Putamen (tissue), 1 donor: ENCODE measurements around the gene STEAP1B.
"Not testable (repeated sequence)": the region's sequence is repeated elsewhere in the genome, so short reads cannot be mapped to it uniquely, and the experiment has no call there.

Source experiments
- DNase-seq: peaks from one replicate; pipeline ENCODE4 v3.0.0-alpha.2; 2016; ENCODE audit warnings: low spot score

The STEAP1B gene

DNA sequence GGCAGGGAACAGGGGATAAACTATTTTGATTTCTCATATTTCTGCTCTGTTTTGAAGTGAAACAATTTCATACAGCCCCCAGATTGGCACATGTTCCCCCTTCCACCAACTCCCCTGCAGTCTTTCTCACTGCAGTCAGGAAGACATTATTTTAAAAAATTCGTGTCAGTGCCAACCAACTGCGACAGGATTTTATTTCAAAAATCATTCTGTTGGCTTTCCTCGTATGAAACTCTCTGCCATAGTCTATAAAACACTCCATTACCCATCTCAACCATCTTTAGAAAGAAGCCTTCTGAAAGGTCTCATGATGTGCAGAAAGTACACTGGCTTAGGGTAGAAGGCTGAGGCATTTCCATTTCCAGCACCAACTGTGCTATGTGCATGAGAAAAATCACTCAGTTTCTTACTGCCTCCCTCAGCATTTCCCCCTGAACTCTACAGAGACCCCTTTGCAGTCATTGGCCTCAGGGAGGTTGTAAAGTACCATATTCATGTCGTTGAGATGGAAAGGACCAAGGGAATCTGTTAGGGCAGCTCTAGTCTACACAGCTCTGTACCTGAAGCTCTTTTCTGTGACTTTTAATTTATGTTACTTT lies 46.9 kb downstream of the STEAP1B start:
- peak; percentile 37 for DNase-seq

DNA sequence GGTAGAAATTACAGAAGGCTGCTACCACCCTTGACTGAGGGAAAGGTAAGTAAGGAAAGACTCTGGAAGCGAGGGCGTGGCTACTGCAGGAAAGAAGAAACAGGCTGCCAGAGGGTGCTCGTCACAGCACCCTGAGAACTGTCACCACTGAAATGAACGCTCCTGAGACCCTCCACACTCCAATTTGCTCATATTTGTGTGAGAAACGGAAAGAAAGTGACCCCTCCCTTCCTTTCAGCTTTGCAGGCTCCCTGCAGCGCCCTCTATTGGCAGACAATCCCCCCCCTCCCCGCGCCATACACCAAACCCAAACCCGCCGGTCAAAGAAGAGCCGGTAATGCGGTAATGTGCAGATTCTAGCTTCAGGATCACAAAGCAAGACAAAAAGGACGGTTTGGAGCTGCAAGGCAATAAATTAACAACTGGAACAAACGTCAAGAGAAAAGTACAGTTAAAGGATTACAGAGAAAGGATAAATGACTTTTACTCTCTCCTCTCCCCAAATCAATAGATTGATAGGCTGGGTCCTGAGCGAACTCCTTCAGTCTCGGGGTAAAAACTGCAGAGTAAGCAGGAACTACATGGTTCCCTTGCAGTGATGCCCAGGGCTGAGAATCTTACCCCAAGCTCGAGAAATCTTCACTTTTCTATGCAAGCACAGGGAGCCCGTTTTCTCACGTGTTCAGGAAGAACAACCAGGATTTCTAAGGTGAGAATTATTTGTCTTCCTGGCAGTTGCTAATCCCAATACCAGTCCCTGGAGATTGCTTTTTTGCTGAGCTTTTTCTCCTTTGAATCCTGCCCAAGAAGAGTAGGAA lies 47.6 kb downstream of the STEAP1B start:
- peak; percentile 67 for DNase-seq

DNA sequence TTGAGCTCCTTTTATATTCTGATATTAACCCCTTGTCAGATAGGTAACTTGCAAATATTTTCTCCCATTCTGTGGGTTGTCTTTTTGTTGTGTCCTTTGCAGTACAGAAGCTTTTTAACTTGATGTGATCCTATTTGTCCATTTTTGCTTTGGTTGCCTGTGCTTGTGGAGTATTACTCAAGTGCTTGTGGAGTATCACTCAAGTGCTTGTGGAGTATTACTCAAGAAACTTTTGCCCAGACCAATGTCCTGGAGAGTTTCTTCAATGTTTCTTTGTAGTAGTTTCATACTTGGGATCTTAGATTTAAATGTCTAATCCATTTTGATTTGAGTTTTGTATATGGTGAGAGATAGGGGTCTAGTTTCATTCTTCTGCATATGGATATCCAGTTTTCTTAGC lies 50.0 kb downstream of the STEAP1B start:
- not testable (repeated sequence) for DNase-seq

DNA sequence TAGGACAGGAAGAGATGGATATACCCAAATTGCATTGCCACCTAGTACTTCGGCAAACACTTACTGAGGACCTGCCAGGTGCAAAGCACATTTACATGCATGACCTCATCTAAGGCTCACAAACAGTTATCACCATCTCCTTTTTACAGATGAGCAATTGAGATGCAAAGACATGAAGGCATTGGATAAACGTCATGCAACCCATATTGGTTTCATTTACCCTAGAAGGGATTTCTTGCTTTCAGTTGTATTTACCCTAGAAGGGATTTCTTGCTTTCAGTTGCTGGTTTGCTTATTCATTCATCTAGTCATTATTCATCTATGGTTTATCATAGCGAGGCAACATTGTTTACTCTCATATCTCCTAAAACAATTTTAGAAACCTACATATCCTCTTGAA lies 52.2 kb downstream of the STEAP1B start:
- DNase-seq, result no peak

DNA sequence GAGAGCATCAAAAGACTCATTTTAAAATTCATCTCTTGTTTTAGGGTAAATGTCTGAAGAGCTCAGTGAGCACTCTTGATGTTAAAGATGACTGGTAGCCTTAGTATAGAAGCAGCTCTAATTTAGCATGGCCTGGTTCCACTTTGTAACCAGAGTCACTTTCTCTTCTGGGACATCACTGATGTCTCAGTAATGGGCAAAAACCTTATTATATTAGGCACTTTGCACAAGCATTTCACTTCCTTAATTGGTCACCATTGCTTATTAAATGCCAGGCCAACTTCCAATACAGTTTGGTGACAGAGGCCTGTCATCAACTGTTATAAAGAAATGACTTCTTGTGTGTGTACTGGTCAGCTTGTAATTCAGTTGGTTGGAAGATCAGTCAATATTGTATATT lies 53.0 kb downstream of the STEAP1B start:
- no peak for DNase-seq

DNA sequence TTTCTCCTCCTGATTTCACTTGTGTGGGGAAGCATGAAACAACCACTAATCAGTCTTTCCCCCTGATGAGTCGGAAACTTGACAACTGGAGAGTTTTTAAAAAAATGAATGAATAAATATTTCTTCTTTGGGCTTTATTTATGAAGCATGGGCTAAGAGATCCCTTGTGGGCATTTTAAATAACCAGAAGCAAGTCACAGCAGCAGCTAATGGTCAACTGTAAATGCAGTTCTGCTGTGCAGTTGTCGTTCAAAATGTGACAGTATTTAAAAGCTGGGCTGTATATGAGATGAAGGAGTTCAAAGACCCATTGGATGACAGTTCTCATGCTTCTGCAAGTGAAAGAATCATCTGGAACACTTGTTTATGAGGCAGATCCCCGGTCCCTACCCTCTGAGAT lies 54.1 kb downstream of the STEAP1B start:
- DNase-seq, result no peak

DNA sequence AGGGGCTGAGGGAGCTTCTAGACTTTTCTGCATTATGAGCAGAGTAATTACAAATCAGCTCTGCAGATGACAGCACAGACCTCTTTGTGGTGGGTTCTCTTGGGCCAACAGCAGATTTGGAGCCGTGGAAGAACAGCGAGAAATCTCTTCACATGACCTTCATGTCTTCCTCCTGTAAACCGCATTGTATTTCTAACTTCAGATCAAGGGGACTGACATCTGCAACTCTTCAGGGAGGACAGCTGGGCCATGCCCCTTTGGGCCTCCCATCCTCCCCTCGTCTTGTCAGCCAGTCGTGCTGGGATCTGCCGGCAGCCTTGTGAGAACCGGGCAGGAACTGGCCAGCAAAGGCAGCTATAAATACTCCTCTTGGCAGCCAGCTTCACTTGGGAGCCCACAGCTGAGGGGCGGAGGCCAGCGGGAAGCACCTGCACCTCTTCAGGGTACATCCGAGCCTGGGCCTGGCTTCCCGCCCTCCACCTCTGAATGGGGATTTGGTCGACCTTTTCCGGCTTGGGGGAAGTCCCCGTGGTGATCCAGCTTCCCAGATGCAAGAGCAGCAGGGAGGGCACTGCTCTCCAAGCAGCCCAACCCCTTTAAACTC lies 54.7 kb downstream of the STEAP1B start:
- DNase-seq, result peak; percentile 28

DNA sequence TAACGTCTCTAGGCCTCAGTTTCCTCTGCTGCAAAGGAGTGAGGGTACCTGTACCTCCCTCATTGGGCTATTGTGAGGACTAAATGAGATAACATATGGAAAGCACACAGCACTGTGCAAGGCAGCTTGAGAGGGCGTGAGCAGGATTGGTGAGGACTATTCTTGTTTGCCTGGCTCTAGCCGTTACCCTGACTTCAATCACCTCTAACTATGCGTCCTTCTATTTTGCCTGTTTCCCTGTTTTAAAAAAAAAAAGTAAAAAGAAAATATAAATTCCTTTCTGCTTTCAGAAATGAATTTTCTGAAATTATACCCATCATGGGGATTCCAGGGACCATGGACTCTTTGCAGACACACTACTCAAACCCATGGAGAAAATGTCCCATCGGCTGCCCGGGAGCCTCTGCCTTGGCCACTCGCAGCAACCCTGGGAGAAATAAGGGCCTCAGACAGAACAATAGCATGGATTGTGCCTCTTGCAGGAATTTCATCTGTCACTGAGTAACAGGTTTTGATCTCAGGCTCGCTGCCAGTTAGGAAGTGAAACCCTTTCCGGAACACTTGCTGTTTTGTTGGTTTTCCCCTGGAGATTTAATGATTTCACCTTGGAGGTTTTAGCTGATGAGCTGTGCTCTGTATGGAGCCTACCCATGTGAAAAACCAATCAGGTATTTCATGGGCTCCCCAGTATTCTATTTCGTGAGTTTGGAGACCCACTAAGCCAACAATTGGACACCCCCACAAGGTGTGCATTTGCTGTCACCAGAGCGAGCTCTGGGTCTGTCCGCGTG lies 55.6 kb downstream of the STEAP1B start:
- peak; percentile 18 for DNase-seq

DNA sequence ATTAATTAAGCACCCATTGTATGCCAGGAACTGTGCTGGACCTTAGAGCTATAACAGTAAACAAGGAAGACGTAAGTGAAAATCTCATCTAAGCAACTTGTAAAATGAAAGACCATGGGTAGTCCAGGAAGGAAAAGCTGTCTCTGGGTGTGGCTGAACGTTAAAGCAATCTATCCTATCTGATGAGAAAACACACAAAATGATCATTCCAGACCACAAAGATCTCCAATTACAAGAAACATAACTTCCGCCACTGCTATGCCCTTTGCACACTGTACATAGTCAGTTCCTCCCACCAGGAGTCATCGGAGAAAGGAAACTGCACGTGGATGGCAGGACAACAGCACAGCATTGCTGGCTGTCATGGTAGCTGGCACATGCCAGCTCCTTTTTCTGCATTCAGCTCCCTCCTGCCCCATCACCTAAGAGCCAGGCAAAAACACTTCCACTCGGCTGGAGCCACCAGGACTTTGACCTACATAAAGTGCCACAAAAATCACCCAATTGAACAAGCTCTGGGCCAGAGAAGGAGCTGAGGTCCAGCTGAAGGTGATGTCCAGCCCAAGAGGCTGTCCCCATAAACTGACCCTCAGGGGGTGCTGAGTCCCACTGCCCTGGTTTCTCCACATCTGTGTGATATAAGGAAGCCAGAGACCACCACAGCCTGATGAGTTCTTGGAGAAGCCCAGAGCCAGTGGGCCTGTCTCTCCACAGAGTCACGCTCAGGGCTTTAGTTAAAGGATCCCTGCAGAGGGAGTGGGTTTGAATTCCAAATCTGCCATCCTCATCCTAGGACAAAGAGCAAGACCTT lies 56.4 kb downstream of the STEAP1B start:
- no peak for DNase-seq

DNA sequence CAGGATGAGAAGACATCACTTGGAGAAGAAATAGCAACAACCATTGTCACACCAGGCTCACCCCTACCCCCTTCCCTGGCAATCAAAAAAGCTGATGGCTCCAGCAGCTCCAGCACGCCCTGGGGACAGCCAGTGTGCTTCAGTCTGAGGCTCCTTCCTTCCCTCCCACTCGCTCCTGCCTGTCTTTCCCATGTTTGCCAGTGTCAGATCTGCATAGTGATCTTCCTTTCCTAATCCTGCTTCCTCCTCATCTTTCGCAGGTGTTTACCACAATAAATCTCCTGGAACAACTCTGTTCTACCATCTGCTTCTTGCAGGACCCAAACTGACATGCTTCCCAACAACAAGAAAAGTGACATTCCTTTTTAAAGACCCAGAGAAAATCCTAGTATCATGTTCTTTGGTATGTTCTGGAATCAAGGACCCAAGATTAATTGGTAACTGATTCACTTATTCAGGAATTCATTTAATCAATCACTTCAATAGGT lies 57.1 kb downstream of the STEAP1B start:
- no peak for DNase-seq

DNA sequence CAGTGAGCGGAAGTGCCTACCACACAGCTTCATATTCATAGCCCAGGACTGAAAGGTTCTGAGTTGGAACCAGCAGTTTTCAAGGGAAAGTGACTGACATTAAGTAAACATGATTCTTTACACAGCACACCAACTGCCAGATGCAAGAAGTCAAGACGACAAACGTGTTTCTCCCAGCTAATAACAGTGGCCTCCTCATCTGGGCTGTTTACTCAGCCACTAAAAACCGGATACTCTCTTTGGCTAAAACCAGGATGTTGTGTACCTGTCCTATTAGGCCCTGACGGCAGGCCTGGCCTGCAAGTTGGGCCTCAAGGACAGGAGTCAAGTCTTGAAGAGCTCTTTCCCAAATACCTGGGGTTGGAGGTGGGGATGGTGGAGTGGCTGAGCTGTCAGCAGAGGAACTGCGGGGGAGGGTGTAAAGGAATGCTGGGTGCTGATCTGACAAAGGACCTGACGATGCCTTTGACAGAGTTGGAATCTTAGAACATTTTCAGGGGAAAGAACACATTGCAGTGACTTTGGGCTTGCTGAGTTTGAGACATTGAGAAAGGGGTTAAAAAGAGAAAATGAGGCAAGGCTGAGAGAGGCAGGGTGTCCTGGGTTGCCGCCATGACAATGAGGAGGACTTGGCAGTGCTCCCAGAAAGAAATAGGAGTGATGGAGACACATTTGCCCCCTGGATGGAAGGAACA lies 57.7 kb downstream of the STEAP1B start:
- no peak for DNase-seq

DNA sequence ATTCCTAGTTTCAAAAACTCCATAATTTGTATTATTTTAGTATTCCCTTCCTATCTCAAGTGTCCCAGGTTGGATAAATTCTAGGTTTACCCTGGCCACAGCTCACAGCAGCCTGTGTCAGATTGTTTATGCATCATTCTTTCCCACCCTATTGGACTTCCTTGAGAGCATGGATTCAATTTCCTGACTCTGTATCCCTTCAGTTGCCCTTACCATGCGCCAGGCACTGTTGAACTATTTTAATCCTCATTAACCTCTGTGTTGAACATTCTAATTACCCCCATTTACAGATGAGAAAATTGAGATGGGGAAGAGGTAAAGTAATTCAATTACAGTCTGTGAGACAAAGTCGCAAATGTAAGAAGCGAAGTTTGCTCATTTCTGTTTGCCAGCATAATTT lies 58.8 kb downstream of the STEAP1B start:
- DNase-seq, result no peak

DNA sequence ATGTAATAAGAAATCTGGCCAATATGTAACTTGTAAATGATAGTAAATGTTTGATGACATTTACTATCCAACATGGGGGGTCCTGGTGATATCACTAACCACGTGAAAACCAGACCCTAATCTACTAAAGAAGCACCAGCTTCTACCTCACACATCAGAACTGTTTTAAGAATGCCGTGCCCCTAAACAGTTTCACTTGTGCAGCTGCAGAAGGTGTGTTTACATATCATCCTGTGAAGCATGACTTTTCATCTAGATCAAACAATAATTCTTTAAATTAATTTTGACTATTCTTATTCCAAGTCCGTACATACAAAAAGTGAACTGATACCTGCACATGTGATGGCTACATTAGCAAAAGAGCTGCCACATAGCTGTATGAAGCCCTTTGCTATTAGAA lies 61.0 kb downstream of the STEAP1B start:
- DNase-seq, result no peak

DNA sequence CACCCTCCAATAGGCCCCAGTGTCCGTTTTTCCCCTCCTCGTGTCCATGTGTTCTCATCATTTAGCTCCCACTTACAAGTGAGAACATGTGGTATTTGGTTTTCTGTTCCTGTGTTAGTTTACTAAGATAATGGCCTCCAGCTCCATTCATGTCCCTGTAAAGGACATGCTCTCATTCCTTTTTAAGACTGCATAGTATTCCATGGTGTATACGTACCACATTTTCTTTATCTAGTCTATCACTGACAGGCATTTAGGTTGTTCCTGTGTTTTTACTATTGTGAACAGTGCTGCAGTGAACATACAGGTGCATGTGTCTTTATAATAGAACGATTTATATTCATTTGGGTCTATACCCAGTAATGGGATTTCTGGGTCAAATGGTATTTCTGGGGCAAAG lies 63.4 kb downstream of the STEAP1B start:
- DNase-seq, result not testable (repeated sequence)

DNA sequence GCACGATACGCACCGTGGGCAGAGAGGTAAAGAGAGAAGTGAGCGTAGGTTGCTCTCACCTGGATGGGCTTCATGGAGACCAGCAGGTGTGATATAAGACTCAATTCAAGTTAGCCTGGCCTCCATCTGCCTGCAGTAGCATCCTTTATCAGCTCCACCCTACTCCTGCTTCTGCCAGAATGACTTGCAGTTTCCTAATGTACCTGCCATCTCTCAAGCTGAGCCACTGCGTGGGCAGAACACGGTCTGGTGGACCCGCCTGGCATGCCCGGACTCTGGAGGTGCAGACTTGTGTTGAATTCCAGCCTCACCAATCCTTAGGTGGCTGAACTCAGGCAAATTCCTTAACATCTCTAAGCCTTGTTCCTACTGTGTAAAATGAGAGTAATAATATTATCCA lies 64.3 kb downstream of the STEAP1B start:
- no peak for DNase-seq

DNA sequence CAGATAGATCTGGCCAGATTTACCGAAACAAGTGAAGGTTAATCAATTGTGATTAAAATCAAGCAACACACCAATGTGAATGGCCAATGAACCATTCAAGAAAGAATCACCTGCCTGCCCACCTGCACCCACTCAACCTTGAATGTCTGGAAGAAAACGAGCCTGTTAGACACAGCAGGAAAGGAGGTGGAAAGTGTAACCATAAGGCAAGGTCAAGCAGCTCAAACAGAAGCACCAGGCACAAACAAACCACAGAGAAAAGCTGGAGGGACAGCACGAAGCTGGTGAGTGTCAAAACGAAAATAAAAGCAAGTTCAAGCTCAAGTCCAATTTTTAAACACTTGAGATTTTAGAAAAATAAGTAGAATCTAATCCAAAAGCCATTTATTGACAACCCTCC lies 64.9 kb downstream of the STEAP1B start:
- DNase-seq, result no peak

DNA sequence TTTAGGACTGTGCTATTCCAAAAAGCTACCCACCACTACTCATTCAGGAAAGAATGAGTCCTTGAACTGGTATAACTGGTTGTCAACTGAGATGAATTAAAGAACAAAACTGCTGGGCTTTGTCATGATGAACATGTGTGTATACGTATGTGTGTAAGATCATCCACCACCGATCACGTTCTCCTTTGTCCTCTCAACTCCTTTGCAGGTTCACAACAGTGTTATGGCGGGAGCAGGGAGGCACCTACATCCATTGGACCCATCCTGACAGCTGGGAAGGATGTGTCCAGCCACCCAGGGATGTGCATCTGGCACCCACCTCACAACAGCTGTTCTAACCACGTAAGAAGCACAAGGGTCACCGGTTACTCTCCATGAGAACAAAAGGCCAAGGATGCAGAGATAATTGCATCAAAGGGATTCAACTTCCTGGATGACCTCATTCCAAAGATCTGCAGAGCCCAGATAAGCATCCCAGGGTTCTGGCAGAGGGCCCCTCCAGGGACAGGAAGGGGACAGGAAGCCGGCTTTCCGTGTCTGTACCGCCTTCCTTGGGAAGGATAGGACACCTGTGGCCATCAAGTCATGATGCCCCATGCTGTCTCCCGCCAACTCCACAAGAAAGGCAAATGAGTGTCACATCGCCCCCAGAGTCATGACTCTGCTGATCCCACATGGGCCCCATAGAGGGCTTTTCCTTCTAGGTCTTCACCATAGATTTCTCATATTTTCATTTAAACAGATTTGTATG lies 66.1 kb downstream of the STEAP1B start:
- no peak for DNase-seq

DNA sequence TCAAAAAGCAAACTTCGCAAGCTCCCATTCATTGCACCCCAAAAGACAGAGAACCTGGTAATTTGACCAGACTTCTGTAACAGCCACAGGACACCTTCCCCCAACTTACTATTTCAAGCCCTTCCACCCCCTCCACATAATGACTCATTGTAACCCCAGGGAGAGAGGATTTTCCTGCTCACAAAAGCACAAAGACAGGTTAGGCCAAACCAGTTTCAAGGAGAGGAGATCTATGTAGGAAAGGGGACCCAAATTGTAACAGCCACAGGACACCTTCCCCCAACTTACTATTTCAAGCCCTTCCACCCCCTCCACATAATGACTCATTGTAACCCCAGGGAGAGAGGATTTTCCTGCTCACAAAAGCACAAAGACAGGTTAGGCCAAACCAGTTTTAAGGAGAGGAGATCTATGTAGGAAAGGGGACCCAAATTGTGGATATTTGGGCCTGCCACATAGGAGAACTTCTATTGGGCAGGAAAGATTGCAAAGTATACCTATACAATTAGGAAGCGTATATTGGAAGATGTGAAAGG lies 66.8 kb downstream of the STEAP1B start:
- not testable (repeated sequence) for DNase-seq

DNA sequence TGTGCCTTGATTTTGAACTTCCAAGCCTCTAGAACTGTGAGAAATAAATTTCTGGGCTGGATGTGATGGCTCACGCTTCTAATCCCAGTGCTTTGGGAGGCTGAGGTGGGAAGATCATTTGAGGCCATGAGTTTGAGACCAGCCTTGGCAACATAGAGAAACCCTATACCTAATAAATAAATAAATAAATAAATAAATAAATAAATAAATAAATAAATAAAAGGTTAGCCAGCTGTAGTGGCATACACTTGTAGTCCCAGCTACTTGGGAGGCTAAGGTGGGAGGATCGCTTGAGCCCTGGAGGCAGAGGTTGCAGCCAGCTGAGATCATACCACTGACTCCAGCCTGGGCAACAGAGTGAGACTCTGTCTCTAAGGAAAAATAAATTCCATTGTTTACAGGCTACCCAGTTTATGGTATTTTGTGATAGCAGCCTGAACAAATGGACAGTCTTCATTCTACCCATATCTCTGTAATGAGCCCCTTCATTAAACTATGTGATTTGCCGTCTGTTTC lies 67.7 kb downstream of the STEAP1B start:
- DNase-seq, result no peak

DNA sequence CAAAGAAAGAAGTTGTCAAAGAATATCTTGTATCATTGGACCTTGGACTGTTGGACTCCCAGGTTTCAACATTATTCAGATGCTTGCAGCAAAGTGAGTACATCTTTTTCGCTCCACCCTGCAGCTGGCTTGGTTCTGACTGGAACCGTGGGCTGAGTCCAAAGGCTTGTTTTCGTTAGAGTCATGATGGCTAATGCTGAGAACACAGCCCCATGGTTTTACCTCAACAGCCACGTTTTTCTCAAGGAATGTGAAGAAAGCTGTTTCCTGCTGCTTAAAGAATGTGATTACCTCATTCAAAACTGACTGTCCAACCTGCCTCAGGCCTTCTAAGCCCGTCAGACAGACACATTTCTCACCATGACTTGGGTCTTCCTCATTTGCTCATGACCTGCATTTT lies 69.5 kb downstream of the STEAP1B start:
- DNase-seq, result no peak
